Vagina (tissue), 2 donors: ENCODE data around the gene ADGRL2.

ENCODE experiments used
- CTCF ChIP-seq, 3 experiments: fragments of 450-650 bp in 2 of 3; fragments of 200-600 bp in 1 of 3; sonication (generic) in 1 of 3; IDR thresholded peaks; one replicate each; pipeline ENCODE4 v1.5.1; 2017 to 2019; ENCODE audit warnings: antibody characterized with exemption in 3 of 3, mild to moderate bottlenecking in 2 of 3, moderate library complexity in 2 of 3
- POLR2AphosphoS5 ChIP-seq, 2 donors: sonication (generic); formaldehyde crosslinking; IDR thresholded peaks; one replicate each; pipeline ENCODE4 v1.9.0; 2017; ENCODE audit warnings: antibody characterized with exemption in 2 of 2, mild to moderate bottlenecking in 2 of 2, low read depth in 1 of 2; ENCODE audit not compliant: insufficient read depth in 1 of 2

- TF ChIP-seq CTCF (IDR thresholded peaks at IDR 0.05) (no peak), POLR2AphosphoS5 (IDR thresholded peaks at IDR 0.05; ENCODE audit: insufficient read depth in 1 of 2, low read depth in 1 of 2) (no peak)
Measured at GRCh38 chr1:82001345-82001744, 200.6 kb downstream of the ADGRL2 start.
